Measurements from ENCODE around the gene ZNF845.
"Not testable (repeated sequence)": the region's sequence is repeated elsewhere in the genome, so short reads cannot be mapped to it uniquely, and the experiment has no call there.

Gene ZNF845

GRCh38 chr19:53394974-53395839 lies 61.7 kb downstream of the ZNF845 start, which contains the start of gene ZNF765:
ZNF765 (plus strand) TSS chr19:53395149; CDS start chr19:53398016, 2,867 bp downstream.
- DNase-seq (ENCODE audit: low spot score), result peak; percentile 92
- peaks cover 40% of the 10 kb centered on the region for H3K9me3 Mint-ChIP-seq
- no peaks in the 10 kb centered on the region for H3K27me3 Mint-ChIP-seq (ENCODE audit: low read depth)
- H3K4me1 Mint-ChIP-seq (ENCODE audit: low read depth), result peaks cover 18% of the 10 kb centered on the region
- peak within 1 kb of the TSS; percentile 92 for H3K4me3 Mint-ChIP-seq
- peaks cover 31% of the 10 kb centered on the region for H3K36me3 Mint-ChIP-seq (ENCODE audit: low read depth)
- peak within 1 kb of the TSS; percentile 92 for H3K27ac Mint-ChIP-seq

- peaks cover 35% of the 10 kb centered on the region for H3K36me3 Mint-ChIP-seq (ENCODE audit: low read depth)
- H3K9me3 Mint-ChIP-seq, result peaks cover 38% of the 10 kb centered on the region
- peak overlapping the region; percentile 92 for H3K4me3 Mint-ChIP-seq
These were observed 62.4 kb downstream of the ZNF845 start for GRCh38 chr19:53395840-53396524.

DNA sequence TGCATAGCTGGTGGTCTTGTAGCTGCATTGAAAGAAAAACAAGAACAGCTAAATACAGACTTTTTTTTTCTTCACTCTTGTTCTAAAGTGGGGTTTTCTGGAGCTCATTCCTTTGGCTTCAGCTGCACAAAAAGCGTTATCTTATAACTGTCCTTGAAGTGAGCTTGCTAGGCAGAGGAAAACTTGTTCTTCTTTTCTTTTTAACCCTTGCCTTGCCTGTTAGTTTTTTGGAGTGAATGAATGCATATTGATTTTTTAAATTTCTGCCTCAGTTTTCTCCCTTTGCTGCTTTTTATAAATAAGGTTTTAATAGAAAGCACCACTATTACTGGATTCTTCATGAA lies 62.9 kb downstream of the ZNF845 start:
- H3K27me3 Mint-ChIP-seq (ENCODE audit: low read depth), result no peaks in the 10 kb centered on the region
- H3K27ac Mint-ChIP-seq, result no peak overlapping the region
- H3K9me3 Mint-ChIP-seq, result peaks cover 38% of the 10 kb centered on the region
- peaks cover 39% of the 10 kb centered on the region for H3K36me3 Mint-ChIP-seq (ENCODE audit: low read depth)
- peak overlapping the region; percentile 92 for H3K4me3 Mint-ChIP-seq
- no peak for DNase-seq (ENCODE audit: low spot score)
- peaks cover 18% of the 10 kb centered on the region for H3K4me1 Mint-ChIP-seq (ENCODE audit: low read depth)

More at GRCh38 chr19:53395840-53396524, 62.4 kb downstream of the ZNF845 start:
- H3K27me3 Mint-ChIP-seq (ENCODE audit: low read depth); DNase-seq (ENCODE audit: low spot score): not testable (repeated sequence)
- Mint-ChIP-seq H3K4me1 (ENCODE audit: low read depth) (peaks cover 18% of the 10 kb centered on the region), H3K27ac (peak overlapping the region; percentile 92)

DNA sequence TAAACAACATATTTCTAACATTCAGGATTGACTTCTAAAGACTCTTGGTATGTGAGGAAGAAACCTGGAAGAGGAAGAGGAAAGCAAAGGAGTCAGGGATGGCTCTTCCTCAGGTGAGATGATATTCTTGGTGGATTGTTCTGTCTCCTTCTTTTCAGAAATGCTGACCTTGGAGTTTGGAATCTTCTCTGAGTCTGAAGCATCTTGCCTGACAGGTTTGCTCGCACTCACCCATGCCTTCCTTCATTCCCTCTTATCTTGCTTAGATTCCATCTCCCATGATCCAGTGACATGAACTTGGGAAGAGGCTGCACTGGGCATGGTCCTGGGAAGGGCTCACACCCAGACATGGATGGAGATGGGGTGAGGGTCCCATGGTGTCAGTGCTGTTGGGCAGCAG lies 64.4 kb downstream of the ZNF845 start:
- H3K4me1 Mint-ChIP-seq (ENCODE audit: low read depth), result peaks cover 18% of the 10 kb centered on the region
- H3K9me3 Mint-ChIP-seq, result peaks cover 34% of the 10 kb centered on the region
- not testable (repeated sequence) for DNase-seq (ENCODE audit: low spot score); H3K27me3 Mint-ChIP-seq (ENCODE audit: low read depth); H3K27ac Mint-ChIP-seq
- H3K4me3 Mint-ChIP-seq, result peak overlapping the region; percentile 21
- H3K36me3 Mint-ChIP-seq (ENCODE audit: low read depth), result peaks cover 53% of the 10 kb centered on the region

Measured in T-helper 2 cell treated with Interferon-gamma antibody and Interleukin-4, amounts not matched to agents 5 μg/mL and 100 μg/mL, for 36 hours (primary cell).